HG03378 (cell line): ENCODE measurements around the gene NRDC.

ENCODE experiments used
- ATAC-seq: cut with Tn5 transposase; IDR thresholded peaks from one replicate; pipeline ENCODE4 v1.9.1; 2021; ENCODE audit warnings: mild to moderate bottlenecking, moderate library complexity; ENCODE audit not compliant: unreplicated experiment

Gene NRDC

GRCh38 chr1:51878616-51879336, at the start of gene NRDC:
Gene NRDC (minus strand): TSS chr1:51878727. CDS start chr1:51878615, 112 bp downstream.
- peak; percentile 93 for ATAC-seq

GRCh38 chr1:51927029-51927428, 48.5 kb upstream of the NRDC start:
- ATAC-seq = no peak

GRCh38 chr1:51926171-51926812, 47.8 kb upstream of the NRDC start:
- ATAC-seq = no peak

GRCh38 chr1:51924455-51924854, 45.9 kb upstream of the NRDC start:
- no peak for ATAC-seq

- ATAC-seq = no peak
Observed at GRCh38 chr1:51922040-51922439, 43.5 kb upstream of the NRDC start.

GRCh38 chr1:51920130-51920529, 41.6 kb upstream of the NRDC start:
- ATAC-seq = no peak

GRCh38 chr1:51919684-51920083, 41.2 kb upstream of the NRDC start:
- no peak for ATAC-seq

GRCh38 chr1:51916587-51917405, 38.3 kb upstream of the NRDC start:
- ATAC-seq = no peak

GRCh38 chr1:51915951-51916350, 37.4 kb upstream of the NRDC start:
- ATAC-seq = no peak

- ATAC-seq = no peak
Observed at GRCh38 chr1:51912881-51913280, 34.4 kb upstream of the NRDC start.

- no peak for ATAC-seq
Observed at GRCh38 chr1:51910221-51911000, 31.9 kb upstream of the NRDC start.

GRCh38 chr1:51908499-51908898, 30.0 kb upstream of the NRDC start:
- ATAC-seq = no peak

GRCh38 chr1:51907079-51907702, 28.7 kb upstream of the NRDC start:
- ATAC-seq = no peak

GRCh38 chr1:51906306-51907078, 28.0 kb upstream of the NRDC start:
- ATAC-seq = no peak

- no peak for ATAC-seq
Observed at GRCh38 chr1:51902456-51902855, 23.9 kb upstream of the NRDC start.

GRCh38 chr1:51901151-51901550, 22.6 kb upstream of the NRDC start:
- ATAC-seq = no peak

- no peak for ATAC-seq
Observed at GRCh38 chr1:51899022-51899421, 20.5 kb upstream of the NRDC start.

- no peak for ATAC-seq
Observed at GRCh38 chr1:51898090-51898734, 19.7 kb upstream of the NRDC start.

GRCh38 chr1:51897699-51898031, 19.1 kb upstream of the NRDC start:
- no peak for ATAC-seq
